ENCODE data around the gene CREBBP.

The CREBBP gene

DNA sequence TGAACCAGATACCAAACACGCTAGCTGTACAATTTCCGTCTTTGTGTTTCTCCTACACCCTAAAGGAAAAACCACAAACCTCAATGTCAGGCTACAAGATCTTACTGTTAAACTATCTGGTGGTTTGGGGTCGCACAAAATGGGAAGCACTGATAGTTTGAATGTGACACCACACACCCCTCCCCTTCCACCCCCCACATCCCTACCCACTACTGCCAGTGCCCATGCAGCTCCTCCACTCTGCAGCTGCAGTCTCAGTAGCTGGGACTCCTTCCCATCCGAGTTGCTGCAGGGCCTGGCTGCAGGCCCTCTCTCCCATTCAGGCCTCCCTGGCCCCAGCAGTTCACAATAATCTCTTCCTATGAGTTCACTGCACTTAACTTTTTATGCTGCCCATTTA is 181.6 kb downstream of the CREBBP start:
- Histone ChIP-seq H2BK5ac (ENCODE audit: low read length) (no peak overlapping the region), H2BK120ac (ENCODE audit: low read depth, low read length) (no peak overlapping the region), H3K79me1 (ENCODE audit: low read depth, low read length) (peaks cover 3% of the 10 kb centered on the region), H3K9ac (ENCODE audit: low read depth, low read length, poor library complexity) (no peak overlapping the region), H3K4me1 (ENCODE audit: control insufficient read depth in 2 of 2, insufficient read depth in 1 of 2, low read depth in 1 of 2, low read length in 2 of 2) (no peaks in the 10 kb centered on the region), H3K36me3 (replicated peaks in 1 of 2; ENCODE audit: control insufficient read depth in 2 of 2, insufficient read depth in 2 of 2, low read length in 2 of 2) (peaks cover 3 to 44% of the 10 kb centered on the region in 2 donors), H4K8ac (ENCODE audit: low read depth, low read length) (no peak overlapping the region), H2BK12ac (ENCODE audit: low read length) (no peak overlapping the region), H3K23ac (ENCODE audit: low read depth, low read length, poor library complexity) (no peak overlapping the region), H3K4ac (ENCODE audit: low read length) (no peak overlapping the region), H4K91ac (ENCODE audit: low read depth, low read length, poor library complexity) (no peak overlapping the region), H3K27ac (replicated peaks; ENCODE audit: low read length) (no peak overlapping the region), H3K4me2 (ENCODE audit: insufficient read depth, low read length, poor library complexity, severe bottlenecking) (no peak overlapping the region), H3K14ac (ENCODE audit: low read length) (no peak overlapping the region), H2AFZ (ENCODE audit: low read length) (no peak overlapping the region), H3K9me3 (replicated peaks in 1 of 2; ENCODE audit: control insufficient read depth in 2 of 2, insufficient read depth in 1 of 2, low read depth in 1 of 2, low read length in 2 of 2) (no peaks in the 10 kb centered on the region), H3K27me3 (ENCODE audit: control insufficient read depth in 3 of 3, insufficient read depth in 3 of 3, low read depth in 1 of 3, low read length in 3 of 3) (no peaks in the 10 kb centered on the region), H3K18ac (ENCODE audit: low read length) (no peak overlapping the region), H3K4me3 (ENCODE audit: low read length in 2 of 2) (peak overlapping the region in 1 of 2 donors; percentile 67), H2BK15ac (ENCODE audit: low read length) (no peak overlapping the region), H2AK5ac (ENCODE audit: low read depth, low read length) (no peak overlapping the region)
- no peak for DNase-seq (ENCODE audit: low spot score)
- no CpG with 5 or more reads among the region's 4 CpGs for WGBS, 2 donors (ENCODE audit: extremely low coverage in 2 of 2, insufficient read length in 2 of 2, insufficient replicate concordance in 1 of 2)

DNA sequence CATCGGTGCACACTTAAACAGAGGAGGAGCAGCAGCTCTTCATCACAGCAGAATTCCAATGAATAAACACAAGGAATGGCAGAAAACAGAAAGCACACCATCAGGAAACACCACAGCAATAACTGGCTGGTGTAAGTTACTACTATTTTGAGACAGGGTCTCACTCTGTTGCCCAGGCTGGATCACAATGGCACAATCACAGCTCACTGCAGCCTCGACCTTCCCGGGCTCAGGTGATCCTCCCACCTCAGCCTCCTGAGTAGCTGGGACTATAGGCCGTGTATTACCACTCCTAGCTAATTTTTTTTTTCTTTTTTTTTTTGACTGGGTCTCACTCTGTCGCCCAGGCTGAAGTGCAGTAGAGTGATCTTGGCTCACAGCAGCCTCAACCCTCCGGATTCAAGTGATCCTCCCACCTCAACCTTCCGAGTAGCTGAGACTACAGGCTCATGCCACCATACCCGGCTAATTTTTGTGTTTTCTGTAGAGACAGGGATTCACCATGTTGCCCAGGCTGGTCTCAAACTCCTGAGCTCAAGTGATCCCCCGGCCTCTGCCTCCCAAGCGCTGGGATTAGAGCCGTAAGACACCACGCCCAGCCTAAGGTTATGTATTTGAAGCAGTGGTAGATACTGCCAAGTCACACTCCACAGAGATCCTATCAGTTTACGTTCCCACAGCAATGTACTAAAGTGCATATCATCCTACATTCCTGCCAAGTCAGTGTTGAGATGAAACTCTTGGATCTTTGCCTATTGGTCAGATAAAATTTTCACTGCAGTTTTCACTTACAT is 183.9 kb downstream of the CREBBP start:
- Histone ChIP-seq H3K9ac (ENCODE audit: low read depth, low read length, poor library complexity) (no peak overlapping the region), H3K79me1 (ENCODE audit: low read depth, low read length) (no peaks in the 10 kb centered on the region), H3K4ac (ENCODE audit: low read length) (no peak overlapping the region), H3K9me3 (replicated peaks in 1 of 2; ENCODE audit: control insufficient read depth in 2 of 2, insufficient read depth in 1 of 2, low read depth in 1 of 2, low read length in 2 of 2) (no peaks in the 10 kb centered on the region), H3K27ac (replicated peaks; ENCODE audit: low read length) (no peak overlapping the region), H2BK15ac (ENCODE audit: low read length) (no peak overlapping the region), H2BK5ac (ENCODE audit: low read length) (no peak overlapping the region), H4K8ac (ENCODE audit: low read depth, low read length) (no peak overlapping the region), H4K91ac (ENCODE audit: low read depth, low read length, poor library complexity) (no peak overlapping the region), H2BK120ac (ENCODE audit: low read depth, low read length) (no peak overlapping the region), H2BK12ac (ENCODE audit: low read length) (no peak overlapping the region), H3K4me1 (ENCODE audit: control insufficient read depth in 2 of 2, insufficient read depth in 1 of 2, low read depth in 1 of 2, low read length in 2 of 2) (no peaks in the 10 kb centered on the region), H3K14ac (ENCODE audit: low read length) (no peak overlapping the region), H2AK5ac (ENCODE audit: low read depth, low read length) (no peak overlapping the region), H3K18ac (ENCODE audit: low read length) (no peak overlapping the region), H3K27me3 (ENCODE audit: control insufficient read depth in 3 of 3, insufficient read depth in 3 of 3, low read depth in 1 of 3, low read length in 3 of 3) (no peaks in the 10 kb centered on the region), H3K4me2 (ENCODE audit: insufficient read depth, low read length, poor library complexity, severe bottlenecking) (no peak overlapping the region), H2AFZ (ENCODE audit: low read length) (no peak overlapping the region), H3K23ac (ENCODE audit: low read depth, low read length, poor library complexity) (no peak overlapping the region), H3K36me3 (replicated peaks in 1 of 2; ENCODE audit: control insufficient read depth in 2 of 2, insufficient read depth in 2 of 2, low read length in 2 of 2) (peaks cover 2 to 41% of the 10 kb centered on the region in 2 donors), H3K4me3 (ENCODE audit: low read length in 2 of 2) (no peak overlapping the region)
- no CpG with 5 or more reads among the region's 13 CpGs for WGBS, 2 donors (ENCODE audit: extremely low coverage in 2 of 2, insufficient read length in 2 of 2, insufficient replicate concordance in 1 of 2)
- DNase-seq (ENCODE audit: low spot score), result no peak

DNA sequence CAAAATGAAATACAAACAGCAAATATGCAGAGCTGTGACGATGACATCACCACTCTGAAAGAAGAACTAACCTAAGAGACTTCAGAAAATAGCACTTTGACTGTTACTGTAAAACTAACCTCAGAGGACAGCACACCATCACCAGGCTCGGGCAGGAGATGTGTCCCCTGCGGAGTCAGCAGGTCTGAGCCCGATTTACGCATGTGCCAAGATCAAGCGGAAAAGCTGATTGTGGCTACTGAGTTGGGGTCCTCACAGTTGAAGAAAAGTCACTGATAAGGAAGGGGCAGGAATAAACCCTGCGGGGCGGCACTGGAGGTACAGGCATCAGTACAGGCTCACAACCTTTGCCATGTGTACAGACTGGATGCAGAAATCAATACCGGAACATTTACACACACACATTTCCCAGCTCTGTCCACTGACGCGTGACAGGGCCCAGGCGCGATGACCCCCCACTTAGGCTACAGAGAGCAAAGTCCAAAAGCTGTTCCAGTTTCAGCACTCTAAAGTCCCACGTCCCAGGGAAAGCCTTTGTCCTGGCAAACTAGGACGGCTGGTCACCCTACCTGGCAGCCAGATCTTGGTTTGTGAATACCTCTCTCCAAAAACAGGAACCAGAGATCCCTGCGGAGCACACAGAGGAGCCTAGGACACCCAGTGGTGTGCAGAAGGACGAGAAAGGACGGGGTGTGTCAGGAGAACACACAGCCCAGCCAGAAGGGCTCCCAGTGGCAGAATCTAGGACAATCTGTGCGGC is 184.7 kb downstream of the CREBBP start:
- Histone ChIP-seq H3K27ac (replicated peaks; ENCODE audit: low read length) (no peak overlapping the region), H4K91ac (ENCODE audit: low read depth, low read length, poor library complexity) (no peak overlapping the region), H3K79me1 (ENCODE audit: low read depth, low read length) (no peaks in the 10 kb centered on the region), H3K9ac (ENCODE audit: low read depth, low read length, poor library complexity) (no peak overlapping the region), H3K27me3 (ENCODE audit: control insufficient read depth in 3 of 3, insufficient read depth in 3 of 3, low read depth in 1 of 3, low read length in 3 of 3) (no peaks in the 10 kb centered on the region), H3K36me3 (replicated peaks in 1 of 2; ENCODE audit: control insufficient read depth in 2 of 2, insufficient read depth in 2 of 2, low read length in 2 of 2) (peaks cover 2 to 37% of the 10 kb centered on the region in 2 donors), H3K4me3 (ENCODE audit: low read length in 2 of 2) (no peak overlapping the region), H3K18ac (ENCODE audit: low read length) (peak overlapping the region; percentile 29), H3K9me3 (replicated peaks in 1 of 2; ENCODE audit: control insufficient read depth in 2 of 2, insufficient read depth in 1 of 2, low read depth in 1 of 2, low read length in 2 of 2) (no peaks in the 10 kb centered on the region), H2BK5ac (ENCODE audit: low read length) (no peak overlapping the region), H3K4me1 (ENCODE audit: control insufficient read depth in 2 of 2, insufficient read depth in 1 of 2, low read depth in 1 of 2, low read length in 2 of 2) (no peaks in the 10 kb centered on the region), H4K8ac (ENCODE audit: low read depth, low read length) (no peak overlapping the region), H3K4ac (ENCODE audit: low read length) (no peak overlapping the region), H2BK120ac (ENCODE audit: low read depth, low read length) (no peak overlapping the region), H3K4me2 (ENCODE audit: insufficient read depth, low read length, poor library complexity, severe bottlenecking) (no peak overlapping the region), H3K23ac (ENCODE audit: low read depth, low read length, poor library complexity) (no peak overlapping the region), H2BK12ac (ENCODE audit: low read length) (no peak overlapping the region), H2AFZ (ENCODE audit: low read length) (no peak overlapping the region), H3K14ac (ENCODE audit: low read length) (no peak overlapping the region), H2AK5ac (ENCODE audit: low read depth, low read length) (no peak overlapping the region), H2BK15ac (ENCODE audit: low read length) (no peak overlapping the region)
- no CpG with 5 or more reads among the region's 19 CpGs for WGBS, 2 donors (ENCODE audit: extremely low coverage in 2 of 2, insufficient read length in 2 of 2, insufficient replicate concordance in 1 of 2)
- no peak for DNase-seq (ENCODE audit: low spot score)

DNA sequence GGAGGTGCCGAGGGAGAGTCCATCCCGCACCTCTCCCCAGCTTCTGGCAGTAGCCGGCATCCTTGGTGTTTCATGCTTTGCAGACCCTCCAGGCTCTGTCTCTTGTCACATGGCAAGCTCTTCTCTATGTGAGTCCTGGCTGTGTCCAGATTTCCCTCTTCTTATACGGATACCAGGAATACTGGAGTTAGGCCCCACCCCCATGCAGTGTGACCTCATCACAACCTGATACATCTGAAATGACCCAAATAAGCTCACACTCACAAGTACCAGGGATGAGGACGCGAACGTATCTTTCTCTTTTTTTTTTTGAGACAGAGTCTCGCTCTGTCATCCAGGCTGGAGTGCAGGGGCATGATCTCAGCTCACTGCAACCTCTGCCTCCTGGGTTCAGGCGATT is 186.5 kb downstream of the CREBBP start:
- WGBS, 2 donors (ENCODE audit: extremely low coverage in 2 of 2, insufficient read length in 2 of 2, insufficient replicate concordance in 1 of 2), result no CpG with 5 or more reads among the region's 9 CpGs
- H3K4ac ChIP-seq (ENCODE audit: low read length), result no peak overlapping the region
- no peak for DNase-seq (ENCODE audit: low spot score)

More for the DNA sequence above, 186.5 kb downstream of the CREBBP start:
- Histone ChIP-seq H3K4me3 (ENCODE audit: low read length in 2 of 2) (no peak overlapping the region), H3K27me3 (ENCODE audit: control insufficient read depth in 3 of 3, insufficient read depth in 3 of 3, low read depth in 1 of 3, low read length in 3 of 3) (no peaks in the 10 kb centered on the region), H2AK5ac (ENCODE audit: low read depth, low read length) (no peak overlapping the region), H2BK120ac (ENCODE audit: low read depth, low read length) (no peak overlapping the region), H2BK12ac (ENCODE audit: low read length) (no peak overlapping the region), H3K79me1 (ENCODE audit: low read depth, low read length) (no peaks in the 10 kb centered on the region), H4K91ac (ENCODE audit: low read depth, low read length, poor library complexity) (no peak overlapping the region), H3K9ac (ENCODE audit: low read depth, low read length, poor library complexity) (no peak overlapping the region), H2BK15ac (ENCODE audit: low read length) (no peak overlapping the region), H3K4me1 (ENCODE audit: control insufficient read depth in 2 of 2, insufficient read depth in 1 of 2, low read depth in 1 of 2, low read length in 2 of 2) (no peaks in the 10 kb centered on the region), H4K8ac (ENCODE audit: low read depth, low read length) (no peak overlapping the region), H3K14ac (ENCODE audit: low read length) (no peak overlapping the region), H3K9me3 (replicated peaks in 1 of 2; ENCODE audit: control insufficient read depth in 2 of 2, insufficient read depth in 1 of 2, low read depth in 1 of 2, low read length in 2 of 2) (no peaks in the 10 kb centered on the region), H2BK5ac (ENCODE audit: low read length) (no peak overlapping the region), H3K18ac (ENCODE audit: low read length) (no peak overlapping the region), H2AFZ (ENCODE audit: low read length) (no peak overlapping the region), H3K27ac (replicated peaks; ENCODE audit: low read length) (no peak overlapping the region), H3K23ac (ENCODE audit: low read depth, low read length, poor library complexity) (no peak overlapping the region), H3K36me3 (replicated peaks in 1 of 2; ENCODE audit: control insufficient read depth in 2 of 2, insufficient read depth in 2 of 2, low read length in 2 of 2) (peaks cover 8 to 42% of the 10 kb centered on the region in 2 donors), H3K4me2 (ENCODE audit: insufficient read depth, low read length, poor library complexity, severe bottlenecking) (no peak overlapping the region)

Measured in neuronal stem cell (in vitro differentiated cells).